ENCODE results near the gene ESYT3.

DNA sequence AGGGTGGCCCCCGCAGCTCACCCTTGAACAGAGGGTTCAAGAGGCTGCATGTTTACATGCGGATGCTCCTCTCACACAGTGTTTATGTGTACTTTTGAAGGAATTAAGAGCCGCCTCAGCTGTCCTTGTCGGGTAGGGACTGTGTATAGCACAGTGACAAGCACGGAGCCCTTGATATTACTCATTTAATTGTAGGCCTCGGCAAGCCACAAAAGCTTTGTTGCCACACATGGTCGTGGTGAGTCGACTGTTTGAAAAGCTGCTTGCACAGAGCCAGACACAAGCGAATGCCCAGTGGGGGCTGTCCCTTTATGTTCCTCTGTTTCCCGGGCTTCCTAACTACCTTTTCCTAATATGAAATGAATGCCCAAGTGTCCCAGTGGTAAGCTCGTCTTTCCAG is 4.5 kb downstream of the ESYT3 start:
- TF ChIP-seq, protein P1, sequence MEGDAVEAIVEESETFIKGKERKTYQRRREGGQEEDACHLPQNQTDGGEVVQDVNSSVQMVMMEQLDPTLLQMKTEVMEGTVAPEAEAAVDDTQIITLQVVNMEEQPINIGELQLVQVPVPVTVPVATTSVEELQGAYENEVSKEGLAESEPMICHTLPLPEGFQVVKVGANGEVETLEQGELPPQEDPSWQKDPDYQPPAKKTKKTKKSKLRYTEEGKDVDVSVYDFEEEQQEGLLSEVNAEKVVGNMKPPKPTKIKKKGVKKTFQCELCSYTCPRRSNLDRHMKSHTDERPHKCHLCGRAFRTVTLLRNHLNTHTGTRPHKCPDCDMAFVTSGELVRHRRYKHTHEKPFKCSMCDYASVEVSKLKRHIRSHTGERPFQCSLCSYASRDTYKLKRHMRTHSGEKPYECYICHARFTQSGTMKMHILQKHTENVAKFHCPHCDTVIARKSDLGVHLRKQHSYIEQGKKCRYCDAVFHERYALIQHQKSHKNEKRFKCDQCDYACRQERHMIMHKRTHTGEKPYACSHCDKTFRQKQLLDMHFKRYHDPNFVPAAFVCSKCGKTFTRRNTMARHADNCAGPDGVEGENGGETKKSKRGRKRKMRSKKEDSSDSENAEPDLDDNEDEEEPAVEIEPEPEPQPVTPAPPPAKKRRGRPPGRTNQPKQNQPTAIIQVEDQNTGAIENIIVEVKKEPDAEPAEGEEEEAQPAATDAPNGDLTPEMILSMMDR (IDR thresholded peaks at IDR 0.05) = no peak
- no peak for TF ChIP-seq POLR2A (IDR thresholded peaks at IDR 0.05)

Measured in right lobe of liver (tissue), 4 donors.